ENCODE results near the gene GPR78.

GRCh38 chr4:8554555-8555100 is 25.6 kb upstream of the GPR78 start:
- TF ChIP-seq, protein P1, sequence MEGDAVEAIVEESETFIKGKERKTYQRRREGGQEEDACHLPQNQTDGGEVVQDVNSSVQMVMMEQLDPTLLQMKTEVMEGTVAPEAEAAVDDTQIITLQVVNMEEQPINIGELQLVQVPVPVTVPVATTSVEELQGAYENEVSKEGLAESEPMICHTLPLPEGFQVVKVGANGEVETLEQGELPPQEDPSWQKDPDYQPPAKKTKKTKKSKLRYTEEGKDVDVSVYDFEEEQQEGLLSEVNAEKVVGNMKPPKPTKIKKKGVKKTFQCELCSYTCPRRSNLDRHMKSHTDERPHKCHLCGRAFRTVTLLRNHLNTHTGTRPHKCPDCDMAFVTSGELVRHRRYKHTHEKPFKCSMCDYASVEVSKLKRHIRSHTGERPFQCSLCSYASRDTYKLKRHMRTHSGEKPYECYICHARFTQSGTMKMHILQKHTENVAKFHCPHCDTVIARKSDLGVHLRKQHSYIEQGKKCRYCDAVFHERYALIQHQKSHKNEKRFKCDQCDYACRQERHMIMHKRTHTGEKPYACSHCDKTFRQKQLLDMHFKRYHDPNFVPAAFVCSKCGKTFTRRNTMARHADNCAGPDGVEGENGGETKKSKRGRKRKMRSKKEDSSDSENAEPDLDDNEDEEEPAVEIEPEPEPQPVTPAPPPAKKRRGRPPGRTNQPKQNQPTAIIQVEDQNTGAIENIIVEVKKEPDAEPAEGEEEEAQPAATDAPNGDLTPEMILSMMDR (IDR thresholded peaks at IDR 0.05) = no peak
- TF ChIP-seq EZH2phosphoT487 (IDR thresholded peaks at IDR 0.05) = no peak

Measured in neural progenitor cell (in vitro differentiated cells).